K562 (cell line): ENCODE results near the gene IPO11. TPM values are rescaled to one million over a fixed set of nuclear protein-coding genes. Genes with fewer than 3 reads are reported as not detected.

Experiments
- ELK3 ChIP-seq: fragments of 450-650 bp; formaldehyde crosslinking; IDR thresholded peaks from 2 replicates; pipeline ENCODE4 v1.4.0; 2020; ENCODE audit warnings: mild to moderate bottlenecking
- EP400 ChIP-seq: fragments of 450-650 bp; IDR thresholded peaks from 2 replicates; pipeline ENCODE4 v1.6.1; 2017; ENCODE audit warnings: antibody characterized with exemption, mild to moderate bottlenecking, moderate library complexity
- MGA ChIP-seq: fragments of 450-650 bp; IDR thresholded peaks from 2 replicates; pipeline ENCODE4 v1.6.1; 2016; ENCODE audit warnings: mild to moderate bottlenecking, moderate library complexity
- MTA2 ChIP-seq: fragments of 450-650 bp; IDR thresholded peaks from 2 replicates; pipeline ENCODE4 v1.6.1; 2016; ENCODE audit warnings: low read depth
- RBM17 ChIP-seq: fragments of 200-400 bp; formaldehyde crosslinking; IDR thresholded peaks from 2 replicates; pipeline ENCODE4 v1.6.1; 2017; ENCODE audit warnings: low read depth, mild to moderate bottlenecking, low read length, borderline replicate concordance
- SAFB2 ChIP-seq: fragments of 200-400 bp; formaldehyde crosslinking; IDR thresholded peaks from 2 replicates; pipeline ENCODE4 v1.6.1; 2018; ENCODE audit warnings: borderline replicate concordance, low read length, low read depth, moderate library complexity; ENCODE audit not compliant: severe bottlenecking
- ZNF655 ChIP-seq: fragments of 250-450 bp; sonication (Bioruptor Pico); IDR thresholded peaks from 2 replicates; pipeline ENCODE4 v1.5.0; 2021
- ZNF695 ChIP-seq: fragments of 450-650 bp; formaldehyde crosslinking; IDR thresholded peaks from 2 replicates; pipeline ENCODE4 v1.4.0; 2020; ENCODE audit warnings: mild to moderate bottlenecking, moderate library complexity
- polyA plus RNA-seq, 8 experiments: library from polyadenylated mRNA; depleted of rRNA in 4 of 8; stranded (reverse) in 5 of 8; unstranded in 3 of 8; fragments of >200 nt; fragmentation: Nextera tagmentation in 2 of 8; fragmentation: Illumina TruSeq in 1 of 8; extraction: Ambion mirVana in 2 of 8; extraction: Trizol in 1 of 8; gene quantifications; 2 replicates each; pipeline versions ENCODE4 v1.2.1 to v1.2.3, GENCODE V29; 2011 to 2014; ENCODE audit warnings: inconsistent platforms in 1 of 8, missing spikeins in 1 of 8
- total RNA-seq, 7 experiments: library from RNA; depleted of rRNA in 6 of 7; stranded (reverse); fragments of >200 nt in 6 of 7; fragmentation: Illumina TruSeq in 2 of 7; extraction: Trizol in 2 of 7; gene quantifications; 2 replicates each; pipeline versions ENCODE4 v1.2.1 to v1.2.3, GENCODE V29; 2011 to 2021; ENCODE audit warnings: low replicate concordance in 1 of 7

Gene IPO11
- total and polyA plus RNA-seq, 9 of the 15 experiments (the other 6 are each of a cell fraction or from before 2014, with no cell fraction given) = 38.7 to 96.0 (median 70.9) TPM

- TF ChIP-seq MGA = peak; percentile 92
- no peak for TF ChIP-seq ZNF695 (CRISPR knock-in tag)
- TF ChIP-seq SAFB2 = no peak
- TF ChIP-seq MTA2 = no peak
- TF ChIP-seq RBM17 = no peak
- no peak for TF ChIP-seq ZNF655
- no peak for TF ChIP-seq ELK3
- peak; percentile 98 for TF ChIP-seq EP400
Observed at GRCh38 chr5:62403411-62404250, 8.9 kb upstream of the IPO11 start, which contains the start of gene DIMT1 (continued).
